ENCODE results near the gene GRIN3B.

The GRIN3B gene

DNA sequence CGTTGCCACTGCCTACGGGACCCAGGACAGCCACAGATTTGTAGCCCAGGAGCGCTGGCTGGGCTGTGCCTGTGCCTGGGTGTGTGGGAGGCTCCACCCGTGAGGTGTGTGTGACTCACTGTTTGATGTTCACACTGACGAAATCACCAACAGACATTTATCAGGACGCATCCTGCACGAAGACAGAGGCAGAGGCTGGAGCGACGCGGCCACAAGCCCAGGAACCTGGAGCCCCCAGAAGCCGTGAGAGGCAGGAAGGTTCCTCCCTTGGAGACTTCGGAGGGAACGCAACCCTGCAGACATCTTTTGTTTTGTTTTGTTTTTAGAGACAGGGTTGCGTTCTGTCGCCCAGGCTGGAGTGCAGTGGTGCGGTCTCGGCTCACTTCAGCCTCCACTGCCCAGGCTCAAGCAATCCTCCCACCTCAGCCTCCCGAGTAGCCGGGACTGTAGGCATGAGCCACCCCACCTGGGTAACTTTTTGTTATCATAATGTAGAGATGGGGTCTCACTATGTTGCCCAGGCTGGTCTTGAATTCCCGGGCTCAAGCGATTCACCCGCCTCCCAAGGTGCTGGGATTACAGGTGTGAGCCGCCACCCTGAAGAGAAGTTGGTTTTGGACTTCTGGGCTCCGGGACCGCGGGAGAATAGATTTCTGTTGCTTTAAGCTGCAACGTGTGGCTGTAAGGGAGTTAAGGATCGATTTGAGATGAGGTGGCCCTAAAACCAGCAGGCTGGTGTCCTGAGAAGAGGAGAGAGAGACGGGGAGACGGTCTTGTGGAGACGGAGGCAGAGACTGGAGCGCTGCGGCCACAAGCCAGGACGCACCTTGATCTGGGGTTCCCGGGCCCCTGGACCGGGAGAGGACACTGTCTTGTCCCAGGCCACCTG is 41.0 kb upstream of the GRIN3B start:
- H3K9ac ChIP-seq (ENCODE audit: low read depth, low read length), result no peak overlapping the region
- peaks cover 24% of the 10 kb centered on the region for H3K4me1 ChIP-seq (ENCODE audit: control insufficient read depth, insufficient read depth, low read length)
- peaks cover 2% of the 10 kb centered on the region for H3K36me3 ChIP-seq (ENCODE audit: insufficient read depth, low read length)
- H3K4me3 ChIP-seq (ENCODE audit: low read length), result no peak overlapping the region
- H3K4me2 ChIP-seq (ENCODE audit: low read length), result no peak overlapping the region
- H3K9me3 ChIP-seq (replicated peaks; ENCODE audit: low read length), result no peaks in the 10 kb centered on the region
- H3K27me3 ChIP-seq (ENCODE audit: control insufficient read depth, insufficient read depth, low read length), result no peaks in the 10 kb centered on the region

DNA sequence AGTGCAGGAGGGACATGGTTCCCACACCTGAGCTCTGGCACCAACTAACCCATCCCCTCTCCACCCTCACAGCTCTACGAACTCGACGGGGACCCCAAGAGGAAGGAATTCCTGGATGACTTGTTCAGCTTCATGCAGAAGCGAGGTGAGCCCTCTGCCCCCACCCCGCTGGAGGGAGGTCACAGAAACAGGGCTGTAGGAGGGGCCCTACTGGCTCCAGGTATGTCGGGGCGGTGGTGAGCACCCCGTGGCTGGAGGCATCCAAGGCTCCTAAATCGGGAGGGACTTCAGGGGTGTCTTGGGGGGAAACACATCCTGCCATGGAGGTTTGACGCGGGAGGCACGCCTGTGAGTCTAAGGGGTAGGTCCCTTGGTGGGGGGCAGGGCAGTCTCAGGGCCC is 40.2 kb upstream of the GRIN3B start:
- Histone ChIP-seq H3K4me1 (ENCODE audit: control insufficient read depth, insufficient read depth, low read length) (peaks cover 24% of the 10 kb centered on the region), H3K27me3 (ENCODE audit: control insufficient read depth, insufficient read depth, low read length) (no peaks in the 10 kb centered on the region), H3K4me2 (ENCODE audit: low read length) (no peak overlapping the region), H3K9ac (ENCODE audit: low read depth, low read length) (no peak overlapping the region), H3K4me3 (ENCODE audit: low read length) (no peak overlapping the region), H3K36me3 (ENCODE audit: insufficient read depth, low read length) (peaks cover 9% of the 10 kb centered on the region), H3K9me3 (replicated peaks; ENCODE audit: low read length) (no peaks in the 10 kb centered on the region)

DNA sequence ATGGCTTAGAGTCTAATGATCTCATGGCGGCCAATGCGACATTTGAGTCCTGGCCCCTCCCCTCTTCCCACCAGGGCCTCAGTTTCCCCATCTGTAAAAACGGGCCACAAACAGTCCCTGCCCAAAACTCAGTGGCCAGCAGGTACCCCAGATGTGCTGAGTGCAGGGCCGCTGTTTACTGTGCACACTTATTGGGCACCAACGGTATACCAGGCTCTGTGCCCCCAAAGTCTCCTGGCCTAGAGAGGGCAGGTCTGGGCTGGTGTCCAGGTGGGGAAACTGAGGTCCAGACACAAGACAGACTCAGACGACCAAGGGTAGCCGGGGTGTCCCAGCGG is 39.6 kb upstream of the GRIN3B start:
- H3K9ac ChIP-seq (ENCODE audit: low read depth, low read length), result no peak overlapping the region
- H3K27me3 ChIP-seq (ENCODE audit: control insufficient read depth, insufficient read depth, low read length), result no peaks in the 10 kb centered on the region

DNA sequence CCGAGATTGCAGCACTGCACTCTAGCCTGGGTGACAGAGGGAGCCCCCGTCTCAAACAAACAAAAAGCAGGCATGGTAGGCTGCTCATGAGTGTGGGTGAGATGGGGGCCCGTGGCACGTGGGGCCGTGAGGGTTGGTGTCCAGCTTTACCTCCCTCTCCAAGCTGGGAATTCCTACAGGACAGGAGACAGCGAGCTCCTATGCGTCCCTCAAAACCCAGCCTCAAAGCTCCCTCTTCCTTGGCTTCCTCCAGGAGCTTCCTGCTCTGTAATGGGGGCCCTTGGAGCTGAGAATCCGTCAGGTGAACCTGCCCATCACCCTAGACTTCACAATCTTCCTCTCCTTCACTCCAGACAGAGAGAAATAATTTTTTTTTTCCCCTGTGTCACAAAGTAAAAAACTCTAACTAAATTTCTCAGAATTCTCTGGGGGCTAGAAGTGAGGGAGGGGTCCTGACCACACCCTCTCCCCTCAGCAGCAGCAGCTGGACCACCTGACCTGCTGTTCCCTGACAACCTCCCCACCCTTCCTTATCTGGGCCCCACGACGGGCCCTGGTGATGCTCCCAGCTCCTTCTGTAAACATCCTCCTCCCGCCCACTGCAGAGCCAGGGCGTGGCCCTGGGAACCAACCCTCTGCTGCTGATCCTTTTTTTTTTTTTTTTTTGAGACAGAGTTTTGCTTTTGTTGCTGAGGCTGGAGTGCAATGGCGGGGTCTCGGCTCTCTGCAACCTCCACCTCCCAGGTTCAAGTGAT is 38.2 kb upstream of the GRIN3B start:
- H3K36me3 ChIP-seq (ENCODE audit: insufficient read depth, low read length), result peaks cover 20% of the 10 kb centered on the region
- H3K27me3 ChIP-seq (ENCODE audit: control insufficient read depth, insufficient read depth, low read length), result no peaks in the 10 kb centered on the region
- no peaks in the 10 kb centered on the region for H3K9me3 ChIP-seq (replicated peaks; ENCODE audit: low read length)
- H3K4me1 ChIP-seq (ENCODE audit: control insufficient read depth, insufficient read depth, low read length), result peaks cover 18% of the 10 kb centered on the region
- H3K4me3 ChIP-seq (ENCODE audit: low read length), result no peak overlapping the region
- no peak overlapping the region for H3K4me2 ChIP-seq (ENCODE audit: low read length)
- no peak overlapping the region for H3K9ac ChIP-seq (ENCODE audit: low read depth, low read length)

More for the DNA sequence above, 39.6 kb upstream of the GRIN3B start:
- Histone ChIP-seq H3K9me3 (replicated peaks; ENCODE audit: low read length) (no peaks in the 10 kb centered on the region), H3K36me3 (ENCODE audit: insufficient read depth, low read length) (peaks cover 15% of the 10 kb centered on the region), H3K4me1 (ENCODE audit: control insufficient read depth, insufficient read depth, low read length) (peaks cover 24% of the 10 kb centered on the region), H3K4me3 (ENCODE audit: low read length) (no peak overlapping the region), H3K4me2 (ENCODE audit: low read length) (no peak overlapping the region)

DNA sequence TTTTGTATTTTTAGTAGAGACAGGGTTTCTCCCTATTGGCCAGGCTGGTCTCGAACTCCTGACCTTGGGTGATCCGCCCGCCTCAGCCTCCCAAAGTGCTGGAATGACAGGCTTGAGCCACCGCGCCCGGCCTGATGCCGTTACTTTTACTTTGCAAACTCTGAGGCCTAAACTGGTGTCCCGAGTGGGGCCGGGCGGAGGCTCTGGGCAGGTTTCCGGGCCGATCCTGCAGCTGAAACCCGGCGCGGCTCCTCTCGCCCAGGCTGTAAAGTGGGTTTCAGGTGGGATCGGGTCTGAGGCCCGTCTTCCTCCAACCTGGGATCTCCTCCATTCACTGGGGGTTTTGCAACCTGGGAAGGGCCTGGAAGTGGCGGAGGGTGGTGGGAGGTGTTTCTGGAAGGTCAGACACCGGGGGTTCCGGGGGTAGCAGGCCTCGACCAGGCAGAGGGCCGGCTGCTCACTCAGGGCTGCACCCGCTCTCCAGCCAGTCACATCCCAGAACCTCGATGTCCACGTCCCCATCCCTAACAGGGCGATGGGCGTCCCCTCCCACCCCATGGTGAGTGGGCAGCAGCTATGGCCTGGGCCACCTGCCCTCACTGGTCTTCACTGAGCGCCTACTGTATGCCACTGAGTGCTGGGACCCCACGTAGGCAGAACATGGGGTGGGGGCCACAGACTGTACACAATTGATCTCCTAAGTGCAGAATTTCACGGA is 37.4 kb upstream of the GRIN3B start:
- Histone ChIP-seq H3K4me2 (ENCODE audit: low read length) (no peak overlapping the region), H3K27me3 (ENCODE audit: control insufficient read depth, insufficient read depth, low read length) (no peaks in the 10 kb centered on the region), H3K9ac (ENCODE audit: low read depth, low read length) (no peak overlapping the region), H3K4me3 (ENCODE audit: low read length) (no peak overlapping the region), H3K4me1 (ENCODE audit: control insufficient read depth, insufficient read depth, low read length) (peaks cover 15% of the 10 kb centered on the region), H3K9me3 (replicated peaks; ENCODE audit: low read length) (no peaks in the 10 kb centered on the region), H3K36me3 (ENCODE audit: insufficient read depth, low read length) (peaks cover 20% of the 10 kb centered on the region)

DNA sequence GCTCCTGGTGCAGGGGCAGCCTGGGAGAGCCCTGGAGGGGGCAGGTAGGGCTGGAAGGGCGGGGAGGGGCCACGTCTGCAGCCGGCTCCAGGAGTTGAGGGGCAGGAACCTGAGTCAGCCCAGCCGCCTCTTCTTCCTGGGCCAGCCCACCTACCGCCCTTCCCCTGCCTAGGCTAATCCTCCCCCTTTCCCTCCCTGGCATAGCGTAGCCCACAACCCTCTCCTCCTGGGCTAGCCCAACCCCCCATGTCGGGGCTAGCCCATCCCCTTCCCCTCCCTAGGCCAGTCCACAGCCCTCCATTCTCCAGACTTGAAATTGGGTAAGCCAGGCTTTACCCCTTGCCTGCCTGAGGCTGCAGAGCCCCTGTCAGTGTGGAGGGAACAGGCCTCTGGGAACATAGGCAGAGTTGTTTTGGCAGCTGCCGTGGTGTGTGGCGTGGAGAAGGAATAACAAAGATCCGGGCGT is 36.7 kb upstream of the GRIN3B start:
- no peak overlapping the region for H3K4me3 ChIP-seq (ENCODE audit: low read length)
- H3K36me3 ChIP-seq (ENCODE audit: insufficient read depth, low read length), result peaks cover 24% of the 10 kb centered on the region

DNA sequence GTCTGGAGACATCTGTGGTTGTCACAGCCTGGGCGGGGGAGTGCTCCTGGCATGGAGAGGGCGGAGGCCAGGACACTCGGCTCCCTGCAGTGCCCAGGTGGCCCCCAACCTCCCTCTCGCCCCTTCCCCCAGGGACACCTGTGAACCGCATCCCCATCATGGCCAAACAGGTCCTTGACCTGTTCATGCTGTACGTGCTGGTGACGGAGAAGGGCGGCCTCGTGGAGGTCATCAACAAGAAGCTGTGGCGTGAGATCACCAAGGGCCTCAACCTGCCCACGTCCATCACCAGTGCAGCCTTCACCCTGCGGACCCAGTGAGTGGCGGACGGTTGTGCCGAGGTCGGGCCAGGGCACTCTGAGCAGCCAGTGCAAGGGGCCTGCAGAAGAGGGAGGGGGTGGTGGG is 36.1 kb upstream of the GRIN3B start:
- no peak overlapping the region for H3K9ac ChIP-seq (ENCODE audit: low read depth, low read length)
- peaks cover 28% of the 10 kb centered on the region for H3K36me3 ChIP-seq (ENCODE audit: insufficient read depth, low read length)

More for the DNA sequence above, 36.7 kb upstream of the GRIN3B start:
- no peaks in the 10 kb centered on the region for H3K27me3 ChIP-seq (ENCODE audit: control insufficient read depth, insufficient read depth, low read length)
- H3K4me1 ChIP-seq (ENCODE audit: control insufficient read depth, insufficient read depth, low read length), result peaks cover 15% of the 10 kb centered on the region
- H3K9me3 ChIP-seq (replicated peaks; ENCODE audit: low read length), result no peaks in the 10 kb centered on the region
- no peak overlapping the region for H3K9ac ChIP-seq (ENCODE audit: low read depth, low read length)
- no peak overlapping the region for H3K4me2 ChIP-seq (ENCODE audit: low read length)

DNA sequence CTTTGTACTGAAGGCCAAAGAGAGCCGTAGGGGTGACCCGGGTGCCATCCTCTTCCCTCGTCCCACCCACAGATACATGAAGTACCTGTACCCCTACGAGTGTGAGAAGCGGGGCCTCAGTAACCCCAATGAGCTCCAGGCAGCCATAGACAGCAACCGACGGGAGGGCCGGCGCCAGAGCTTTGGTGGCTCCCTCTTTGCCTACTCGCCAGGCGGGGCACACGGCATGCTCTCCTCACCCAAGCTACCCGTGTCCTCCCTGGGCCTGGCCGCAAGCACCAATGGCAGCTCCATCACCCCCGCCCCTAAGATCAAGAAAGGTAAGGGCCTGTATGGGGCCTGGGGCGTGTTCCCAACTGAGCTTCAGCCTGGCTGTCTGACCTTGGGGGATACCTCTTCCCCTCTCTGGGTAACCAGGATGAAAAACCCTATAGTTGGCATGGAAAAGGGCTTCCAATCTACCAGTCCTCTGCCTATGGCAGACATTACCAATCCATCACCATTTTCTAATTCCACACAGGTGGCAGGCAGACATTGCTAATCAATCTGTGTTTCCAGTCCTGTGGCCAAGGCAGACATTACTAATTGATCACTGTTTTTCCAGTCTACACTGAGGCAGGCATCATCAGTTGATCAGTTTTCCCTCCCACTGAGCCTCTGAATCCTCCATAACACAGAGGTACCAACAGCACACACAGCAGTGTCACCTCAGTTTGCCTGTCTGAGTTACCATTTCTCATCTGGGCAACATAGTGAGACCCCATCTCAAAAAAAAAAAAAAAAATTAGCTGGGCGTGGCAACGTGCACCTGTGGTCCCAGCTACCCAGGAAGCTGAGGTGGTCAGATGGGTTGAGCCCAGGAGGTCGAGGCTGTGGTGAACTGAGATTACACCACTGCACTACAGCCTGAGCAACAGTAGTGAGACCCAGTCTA is 35.2 kb upstream of the GRIN3B start:
- no peaks in the 10 kb centered on the region for H3K27me3 ChIP-seq (ENCODE audit: control insufficient read depth, insufficient read depth, low read length)
- no peak overlapping the region for H3K4me2 ChIP-seq (ENCODE audit: low read length)
- H3K4me1 ChIP-seq (ENCODE audit: control insufficient read depth, insufficient read depth, low read length), result peaks cover 15% of the 10 kb centered on the region
- H3K9ac ChIP-seq (ENCODE audit: low read depth, low read length), result no peak overlapping the region
- no peaks in the 10 kb centered on the region for H3K9me3 ChIP-seq (replicated peaks; ENCODE audit: low read length)
- no peak overlapping the region for H3K4me3 ChIP-seq (ENCODE audit: low read length)
- peaks cover 28% of the 10 kb centered on the region for H3K36me3 ChIP-seq (ENCODE audit: insufficient read depth, low read length)

More for the DNA sequence above, 36.1 kb upstream of the GRIN3B start:
- H3K4me3 ChIP-seq (ENCODE audit: low read length), result no peak overlapping the region
- peaks cover 15% of the 10 kb centered on the region for H3K4me1 ChIP-seq (ENCODE audit: control insufficient read depth, insufficient read depth, low read length)
- no peaks in the 10 kb centered on the region for H3K9me3 ChIP-seq (replicated peaks; ENCODE audit: low read length)
- H3K27me3 ChIP-seq (ENCODE audit: control insufficient read depth, insufficient read depth, low read length), result no peaks in the 10 kb centered on the region
- no peak overlapping the region for H3K4me2 ChIP-seq (ENCODE audit: low read length)

DNA sequence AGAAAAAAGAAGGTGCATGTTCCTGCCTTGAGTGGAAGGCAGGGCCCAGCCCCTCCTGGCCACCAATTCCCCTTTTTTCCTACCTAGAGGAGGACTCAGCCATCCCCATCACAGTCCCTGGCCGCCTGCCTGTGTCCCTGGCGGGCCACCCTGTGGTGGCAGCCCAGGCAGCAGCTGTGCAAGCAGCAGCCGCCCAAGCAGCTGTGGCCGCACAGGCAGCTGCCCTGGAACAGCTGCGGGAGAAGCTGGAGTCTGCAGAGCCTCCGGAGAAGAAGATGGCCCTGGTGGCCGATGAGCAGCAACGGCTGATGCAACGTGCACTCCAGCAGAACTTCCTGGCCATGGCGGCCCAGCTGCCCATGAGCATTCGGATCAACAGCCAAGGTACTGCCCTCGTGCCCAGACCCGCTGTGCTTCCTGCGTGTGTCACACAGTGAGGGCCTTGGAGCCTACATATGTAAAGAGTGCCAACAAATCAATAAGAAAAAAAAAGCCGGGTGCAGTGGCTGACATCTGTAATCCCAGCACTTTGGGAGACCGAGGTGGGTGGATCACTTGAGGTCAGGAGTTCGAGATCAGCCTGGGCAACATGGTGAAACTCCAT is 33.6 kb upstream of the GRIN3B start:
- Histone ChIP-seq H3K4me2 (ENCODE audit: low read length) (no peak overlapping the region), H3K27me3 (ENCODE audit: control insufficient read depth, insufficient read depth, low read length) (no peaks in the 10 kb centered on the region), H3K9ac (ENCODE audit: low read depth, low read length) (no peak overlapping the region), H3K9me3 (replicated peaks; ENCODE audit: low read length) (peaks cover 7% of the 10 kb centered on the region), H3K36me3 (ENCODE audit: insufficient read depth, low read length) (peaks cover 37% of the 10 kb centered on the region), H3K4me3 (ENCODE audit: low read length) (no peak overlapping the region), H3K4me1 (ENCODE audit: control insufficient read depth, insufficient read depth, low read length) (peaks cover 15% of the 10 kb centered on the region)

DNA sequence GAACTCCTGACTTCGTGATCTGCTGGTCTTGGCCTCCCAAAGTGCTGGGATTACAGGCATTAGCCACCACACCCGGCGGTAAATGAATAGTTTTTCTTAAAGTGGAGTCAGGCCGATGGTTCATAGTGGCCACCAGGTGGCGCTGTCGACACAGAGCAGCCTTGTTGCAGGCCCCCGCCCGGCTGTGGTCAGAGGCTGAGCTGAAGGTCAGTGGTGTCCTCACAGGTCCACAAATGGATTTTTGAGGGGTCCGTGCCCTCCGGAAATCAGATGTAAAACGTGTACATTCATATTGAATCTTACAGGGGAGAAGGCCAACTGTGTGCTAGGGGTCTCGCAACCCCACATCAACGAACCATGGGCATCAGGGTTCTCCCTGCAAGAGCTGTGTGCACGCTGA is 29.5 kb upstream of the GRIN3B start:
- H3K9me3 ChIP-seq (replicated peaks; ENCODE audit: low read length), result peaks cover 7% of the 10 kb centered on the region
- peaks cover 25% of the 10 kb centered on the region for H3K36me3 ChIP-seq (ENCODE audit: insufficient read depth, low read length)
- H3K27me3 ChIP-seq (ENCODE audit: control insufficient read depth, insufficient read depth, low read length), result no peaks in the 10 kb centered on the region
- H3K4me3 ChIP-seq (ENCODE audit: low read length), result no peak overlapping the region
- no peaks in the 10 kb centered on the region for H3K4me1 ChIP-seq (ENCODE audit: control insufficient read depth, insufficient read depth, low read length)
- no peak overlapping the region for H3K9ac ChIP-seq (ENCODE audit: low read depth, low read length)
- no peak overlapping the region for H3K4me2 ChIP-seq (ENCODE audit: low read length)

All from skeletal muscle satellite cell (primary cell).